GM10847 (cell line): ENCODE measurements around the gene SMIM43.

ENCODE experiments used
- POLR2A ChIP-seq: IDR thresholded peaks from 2 replicates; pipeline ENCODE4 v1.6.1; 2011; ENCODE audit not compliant: insufficient read length; ENCODE audit errors: extremely low read depth

SMIM43 gene

DNA sequence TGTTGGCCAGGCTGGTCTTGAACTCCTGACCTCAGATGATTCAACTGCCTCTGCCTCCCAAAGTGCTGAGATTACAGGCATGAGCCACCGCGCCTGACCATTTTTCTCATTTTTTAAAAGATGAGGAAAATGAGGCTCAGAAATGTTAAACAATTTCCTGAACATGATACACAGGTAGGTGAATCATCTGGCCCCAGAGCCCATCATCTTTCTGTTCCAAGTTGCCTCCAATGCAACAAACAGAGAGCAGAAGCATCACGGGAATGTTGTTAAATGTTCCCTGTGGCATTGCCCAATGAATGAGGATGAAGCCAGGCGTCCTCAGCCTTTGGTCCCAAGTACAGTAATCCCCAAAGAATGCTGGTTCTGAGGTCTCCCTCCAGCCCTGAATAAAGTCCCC, 36.9 kb downstream of the SMIM43 start:
- TF ChIP-seq POLR2A = no peak

GRCh38 chr4:121726642-121727268, 38.2 kb downstream of the SMIM43 start:
- TF ChIP-seq POLR2A = no peak

GRCh38 chr4:121724671-121725070, 40.3 kb downstream of the SMIM43 start:
- no peak for TF ChIP-seq POLR2A

- no peak for TF ChIP-seq POLR2A
Measured at GRCh38 chr4:121721700-121722099, 43.3 kb downstream of the SMIM43 start.

GRCh38 chr4:121720109-121720508, 44.9 kb downstream of the SMIM43 start:
- no peak for TF ChIP-seq POLR2A

DNA sequence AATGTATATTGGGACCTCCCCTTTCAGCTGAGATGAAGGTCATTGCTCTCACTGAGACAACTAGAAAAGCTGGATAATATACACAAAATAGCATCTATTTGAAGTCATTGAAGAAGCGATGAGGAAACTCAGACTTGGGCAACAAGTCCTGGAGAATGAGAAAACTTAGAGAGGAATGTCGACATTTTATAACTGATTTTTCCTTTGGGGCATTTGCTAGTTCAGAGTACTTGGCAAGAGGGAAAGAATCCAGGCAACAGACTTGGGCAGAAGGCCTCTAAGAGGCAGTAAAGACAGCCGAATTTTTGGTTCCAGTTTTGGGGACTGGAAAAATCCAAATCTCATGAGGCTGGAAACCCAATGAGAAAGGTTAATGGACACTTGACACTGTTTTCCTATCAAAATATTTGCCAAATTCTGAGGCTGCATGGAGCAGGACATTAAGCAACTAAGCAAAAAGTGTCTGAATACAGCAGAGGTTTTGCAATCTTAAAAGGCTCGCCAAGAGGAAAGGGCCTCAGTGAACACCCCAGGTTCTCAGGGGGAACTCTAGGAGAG, 47.2 kb downstream of the SMIM43 start:
- TF ChIP-seq POLR2A = no peak

GRCh38 chr4:121714548-121714947, 50.4 kb downstream of the SMIM43 start:
- no peak for TF ChIP-seq POLR2A

- no peak for TF ChIP-seq POLR2A
Measured at GRCh38 chr4:121712783-121713182, 52.2 kb downstream of the SMIM43 start.

- no peak for TF ChIP-seq POLR2A
Measured at GRCh38 chr4:121712001-121712651, 52.8 kb downstream of the SMIM43 start.

GRCh38 chr4:121711263-121712000, 53.5 kb downstream of the SMIM43 start:
- TF ChIP-seq POLR2A = no peak

DNA sequence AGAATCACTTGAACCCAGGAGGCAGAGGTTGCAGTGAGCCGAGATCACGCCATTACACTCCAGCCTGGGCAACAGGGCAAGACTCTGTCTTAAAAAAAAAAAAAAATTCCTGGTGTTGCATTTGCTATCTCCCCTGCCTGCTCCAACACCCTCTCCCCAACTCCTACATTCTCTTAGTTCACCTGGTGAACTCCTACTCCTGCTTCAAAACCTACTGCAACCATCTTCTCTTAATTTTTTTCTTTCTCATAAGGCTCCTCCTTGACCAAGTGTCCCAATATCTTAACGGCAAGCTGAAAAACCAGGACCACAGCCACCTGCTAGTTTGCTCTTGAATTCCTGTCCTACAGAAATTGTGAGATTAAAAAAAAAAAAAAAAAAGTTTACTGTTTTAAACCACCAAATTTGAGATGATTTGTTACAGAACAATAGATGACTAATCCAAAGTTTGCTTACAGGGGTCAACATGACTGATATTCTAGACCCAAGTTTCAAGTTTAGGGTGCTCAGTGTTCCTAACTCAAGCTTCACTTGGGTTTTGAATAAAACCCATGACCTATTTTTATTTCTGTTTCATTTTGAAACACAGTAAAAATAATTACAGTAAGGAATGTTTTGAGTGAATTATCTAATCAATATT, 55.1 kb downstream of the SMIM43 start:
- TF ChIP-seq POLR2A = no peak
